ENCODE results near the gene TMIGD1. TPM values are rescaled to one million over a fixed set of nuclear protein-coding genes. Genes with fewer than 3 reads are reported as not detected.

Gene TMIGD1
- total and polyA plus RNA-seq, 2 donors (not counting 3 experiments of a cell fraction or from before 2014, with no cell fraction given): not detected

DNA sequence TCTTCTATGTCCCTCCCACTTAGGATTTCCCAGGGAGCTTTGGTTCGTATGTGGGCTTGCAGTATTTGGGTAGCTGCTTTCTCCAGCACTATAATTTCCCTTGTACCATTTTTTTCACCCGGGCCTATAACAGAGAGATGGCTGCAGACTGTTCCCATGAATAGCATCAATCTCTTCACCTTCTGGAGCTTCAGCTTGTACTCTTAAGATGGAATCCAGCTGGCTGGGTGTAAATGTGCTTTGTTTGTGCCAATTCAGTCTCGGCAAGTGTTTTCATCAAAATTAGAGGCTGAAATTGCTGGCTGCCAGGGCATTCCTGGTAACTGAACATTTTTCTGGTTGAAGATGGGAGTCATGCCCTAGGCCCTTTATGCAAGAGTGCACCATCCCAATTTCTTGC is 32.7 kb upstream of the TMIGD1 start:
- Histone ChIP-seq H3K27me3 (ENCODE audit: control insufficient read depth in 2 of 2, insufficient read depth in 2 of 2, low read length in 2 of 2) (peaks cover 3 to 6% of the 10 kb centered on the region in 2 experiments), H3K4me1 (ENCODE audit: control insufficient read depth, extremely low read depth, insufficient read depth, low read length) (no peaks in the 10 kb centered on the region), H3K4me3 (replicated peaks in 1 of 3; ENCODE audit: insufficient read depth in 1 of 3, low read depth in 1 of 3, low read length in 3 of 3) (no peak overlapping the region), H2AFZ (ENCODE audit: low read depth, low read length) (no peak overlapping the region), H3K4me2 (ENCODE audit: insufficient read depth, low read length) (no peak overlapping the region), H3K9me3 (replicated peaks; ENCODE audit: control insufficient read depth, insufficient read depth, low read length) (no peaks in the 10 kb centered on the region), H3K79me2 (ENCODE audit: control insufficient read depth, insufficient read depth, low read length) (no peaks in the 10 kb centered on the region), H3K36me3 (ENCODE audit: control insufficient read depth in 2 of 2, extremely low read depth in 1 of 2, insufficient read depth in 2 of 2, low read length in 2 of 2) (no peaks in the 10 kb centered on the region), H3K27ac (ENCODE audit: insufficient read depth, low read depth, low read length) (no peak overlapping the region), H4K20me1 (replicated peaks; ENCODE audit: control insufficient read depth, extremely low read depth, insufficient read depth, low read length) (no peaks in the 10 kb centered on the region), H3K9me1 (replicated peaks; ENCODE audit: control insufficient read depth, extremely low read depth, insufficient read depth, low read length) (no peaks in the 10 kb centered on the region), H3K9ac (replicated peaks; ENCODE audit: extremely low read depth, insufficient read depth, low read length) (no peak overlapping the region)
- intact Hi-C loops (cut with micrococcal nuclease) (no loop called here), dilution Hi-C loops (cut with MboI; ENCODE audit: extremely low pct_ligation_motif_present, low sequenced_read_pairs) (no loop called here)
- BruUV-seq (replicated peaks): no TSS peak
- FAIRE-seq (no peak), DNase-seq (ENCODE audit: low read depth, low spot score) (no peak)
- TF ChIP-seq POLR2A (IDR thresholded peaks at IDR 0.05; ENCODE audit: low read depth, low read length): no peak
- TF ChIP-seq, protein P1, sequence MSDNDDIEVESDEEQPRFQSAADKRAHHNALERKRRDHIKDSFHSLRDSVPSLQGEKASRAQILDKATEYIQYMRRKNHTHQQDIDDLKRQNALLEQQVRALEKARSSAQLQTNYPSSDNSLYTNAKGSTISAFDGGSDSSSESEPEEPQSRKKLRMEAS (IDR thresholded peaks at IDR 0.05; ENCODE audit: insufficient read depth, insufficient read length): no peak
- TF ChIP-seq EZH2 (IDR thresholded peaks at IDR 0.05; ENCODE audit: borderline replicate concordance, low read depth, low read length, severe bottlenecking): no peak
- TF ChIP-seq MYC (IDR thresholded peaks at IDR 0.05; ENCODE audit: low read depth, low read length): no peak
- TF ChIP-seq POLR2AphosphoS5 (IDR thresholded peaks at IDR 0.05; ENCODE audit: insufficient read depth, low read depth, low read length): no peak
- no peak for TF ChIP-seq GATA2 (IDR thresholded peaks at IDR 0.05; ENCODE audit: insufficient read depth, insufficient read length, low read depth, low read length)
- no peak for TF ChIP-seq FOS (IDR thresholded peaks at IDR 0.05; ENCODE audit: borderline replicate concordance, insufficient read depth, low read length)
- TF ChIP-seq JUN (IDR thresholded peaks at IDR 0.05; ENCODE audit: borderline replicate concordance, insufficient read depth, insufficient read length, low read depth): no peak
- TF ChIP-seq, protein P2, sequence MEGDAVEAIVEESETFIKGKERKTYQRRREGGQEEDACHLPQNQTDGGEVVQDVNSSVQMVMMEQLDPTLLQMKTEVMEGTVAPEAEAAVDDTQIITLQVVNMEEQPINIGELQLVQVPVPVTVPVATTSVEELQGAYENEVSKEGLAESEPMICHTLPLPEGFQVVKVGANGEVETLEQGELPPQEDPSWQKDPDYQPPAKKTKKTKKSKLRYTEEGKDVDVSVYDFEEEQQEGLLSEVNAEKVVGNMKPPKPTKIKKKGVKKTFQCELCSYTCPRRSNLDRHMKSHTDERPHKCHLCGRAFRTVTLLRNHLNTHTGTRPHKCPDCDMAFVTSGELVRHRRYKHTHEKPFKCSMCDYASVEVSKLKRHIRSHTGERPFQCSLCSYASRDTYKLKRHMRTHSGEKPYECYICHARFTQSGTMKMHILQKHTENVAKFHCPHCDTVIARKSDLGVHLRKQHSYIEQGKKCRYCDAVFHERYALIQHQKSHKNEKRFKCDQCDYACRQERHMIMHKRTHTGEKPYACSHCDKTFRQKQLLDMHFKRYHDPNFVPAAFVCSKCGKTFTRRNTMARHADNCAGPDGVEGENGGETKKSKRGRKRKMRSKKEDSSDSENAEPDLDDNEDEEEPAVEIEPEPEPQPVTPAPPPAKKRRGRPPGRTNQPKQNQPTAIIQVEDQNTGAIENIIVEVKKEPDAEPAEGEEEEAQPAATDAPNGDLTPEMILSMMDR (IDR thresholded peaks at IDR 0.05; ENCODE audit: extremely low read depth in 1 of 2, insufficient read depth in 1 of 2, low read depth in 1 of 2, low read length in 2 of 2): no peak
- ChIA-PET CTCF (interaction anchor here (1.8 to 2.6 kb wide), 3 partner anchors 8 to 26 kb away, joined by 3 to 7 read pairs (median 6); no protein-coding TSS in a partner anchor), POLR2A (no interaction called here)
